ENCODE data around the gene HMGB2. TPM values are rescaled to one million over a fixed set of nuclear protein-coding genes. Genes with fewer than 3 reads are reported as not detected.

Gene HMGB2
- total RNA-seq, 1 donor from 2014 or later, result 18.3 TPM

GRCh38 chr4:173370477-173371291 lies 36.5 kb upstream of the HMGB2 start, which contains the start of gene SAP30:
Gene SAP30, plus strand, starts transcription at chr4:173370954. Its CDS starts 229 bp downstream, at chr4:173371183.
- Histone ChIP-seq H2AFZ (ENCODE audit: low read depth, low read length) (peak within 1 kb of the TSS; percentile 95), H3K9me3 (ENCODE audit: insufficient read depth, low read depth, low read length) (no peaks in the 10 kb centered on the region), H3K27ac (ENCODE audit: low read depth, low read length) (peak within 1 kb of the TSS; percentile 83), H3K4me3 (ENCODE audit: insufficient read depth, low read depth, low read length) (peak within 1 kb of the TSS; percentile 93), H3K4me1 (ENCODE audit: insufficient read depth, low read length) (peaks cover 4% of the 10 kb centered on the region), H4K20me1 (ENCODE audit: insufficient read depth, low read length) (no peaks in the 10 kb centered on the region), H3K4me2 (ENCODE audit: low read length) (peak within 1 kb of the TSS; percentile 94), H3K36me3 (ENCODE audit: insufficient read depth, low read length) (no peaks in the 10 kb centered on the region), H3K9ac (ENCODE audit: low read length) (peak within 1 kb of the TSS; percentile 91), H3K79me2 (ENCODE audit: insufficient read depth, low read length) (peaks cover 39% of the 10 kb centered on the region), H3K27me3 (ENCODE audit: insufficient read depth, low read length) (no peaks in the 10 kb centered on the region)
- H3K9me3 Mint-ChIP-seq (ENCODE audit: unreplicated experiment), result no peaks in the 10 kb centered on the region
- FAIRE-seq, result peak; percentile 37
- TF ChIP-seq CTCF (IDR thresholded peaks at IDR 0.05; ENCODE audit: insufficient read depth, low read depth, low read length), result no peak
- no peak for TF ChIP-seq EZH2 (IDR thresholded peaks at IDR 0.05; ENCODE audit: insufficient read depth, low read length)
- DNase-seq (ENCODE audit: low read depth), result peak; percentile 93
- H3K27ac Mint-ChIP-seq (ENCODE audit: unreplicated experiment), result peak within 1 kb of the TSS; percentile 98
- no peaks in the 10 kb centered on the region for H3K36me3 Mint-ChIP-seq (ENCODE audit: low read depth, unreplicated experiment)
- peaks cover 3% of the 10 kb centered on the region for H3K4me1 Mint-ChIP-seq (ENCODE audit: low read depth, unreplicated experiment)
- no peaks in the 10 kb centered on the region for H3K27me3 Mint-ChIP-seq (ENCODE audit: low read depth, unreplicated experiment)
- H3K4me3 Mint-ChIP-seq (ENCODE audit: unreplicated experiment), result peak within 1 kb of the TSS; percentile 99

DNA sequence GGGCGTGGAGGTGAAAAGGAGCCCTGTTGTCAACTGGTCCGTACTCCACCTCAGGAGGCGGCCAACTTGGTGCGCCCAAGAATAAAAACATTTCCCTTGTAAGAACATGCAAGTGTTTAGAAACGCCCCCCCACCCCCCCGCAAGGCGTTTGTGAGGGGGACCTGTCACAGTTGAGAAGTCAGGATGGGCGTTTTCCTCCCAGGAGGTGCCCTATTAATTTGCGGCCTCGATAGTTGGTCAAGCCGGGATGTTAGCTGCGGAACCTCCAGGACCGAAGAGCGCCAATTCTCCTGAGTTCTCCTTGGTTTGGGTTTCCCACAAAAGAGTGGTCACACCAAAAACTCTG lies 35.9 kb upstream of the HMGB2 start:
- H3K9me3 ChIP-seq (ENCODE audit: insufficient read depth, low read depth, low read length), result no peaks in the 10 kb centered on the region
- H3K27ac Mint-ChIP-seq (ENCODE audit: unreplicated experiment), result peak overlapping the region; percentile 98
- H4K20me1 ChIP-seq (ENCODE audit: insufficient read depth, low read length), result no peaks in the 10 kb centered on the region
- H3K79me2 ChIP-seq (ENCODE audit: insufficient read depth, low read length), result peaks cover 34% of the 10 kb centered on the region
- peak overlapping the region; percentile 99 for H3K4me3 Mint-ChIP-seq (ENCODE audit: unreplicated experiment)
- peak overlapping the region; percentile 75 for H2AFZ ChIP-seq (ENCODE audit: low read depth, low read length)
- no peaks in the 10 kb centered on the region for H3K36me3 ChIP-seq (ENCODE audit: insufficient read depth, low read length)
- H3K9ac ChIP-seq (ENCODE audit: low read length), result peak overlapping the region; percentile 91
- H3K4me1 ChIP-seq (ENCODE audit: insufficient read depth, low read length), result peaks cover 4% of the 10 kb centered on the region
- peak overlapping the region; percentile 93 for H3K4me3 ChIP-seq (ENCODE audit: insufficient read depth, low read depth, low read length)
- H3K27me3 ChIP-seq (ENCODE audit: insufficient read depth, low read length), result no peaks in the 10 kb centered on the region
- no peak for DNase-seq (ENCODE audit: low read depth)
- peak overlapping the region; percentile 83 for H3K27ac ChIP-seq (ENCODE audit: low read depth, low read length)
- no peaks in the 10 kb centered on the region for H3K36me3 Mint-ChIP-seq (ENCODE audit: low read depth, unreplicated experiment)
- H3K27me3 Mint-ChIP-seq (ENCODE audit: low read depth, unreplicated experiment), result no peaks in the 10 kb centered on the region
- no peak for TF ChIP-seq EZH2 (IDR thresholded peaks at IDR 0.05; ENCODE audit: insufficient read depth, low read length)
- no peaks in the 10 kb centered on the region for H3K9me3 Mint-ChIP-seq (ENCODE audit: unreplicated experiment)
- FAIRE-seq, result no peak
- peak overlapping the region; percentile 94 for H3K4me2 ChIP-seq (ENCODE audit: low read length)
- H3K4me1 Mint-ChIP-seq (ENCODE audit: low read depth, unreplicated experiment), result peaks cover 3% of the 10 kb centered on the region

DNA sequence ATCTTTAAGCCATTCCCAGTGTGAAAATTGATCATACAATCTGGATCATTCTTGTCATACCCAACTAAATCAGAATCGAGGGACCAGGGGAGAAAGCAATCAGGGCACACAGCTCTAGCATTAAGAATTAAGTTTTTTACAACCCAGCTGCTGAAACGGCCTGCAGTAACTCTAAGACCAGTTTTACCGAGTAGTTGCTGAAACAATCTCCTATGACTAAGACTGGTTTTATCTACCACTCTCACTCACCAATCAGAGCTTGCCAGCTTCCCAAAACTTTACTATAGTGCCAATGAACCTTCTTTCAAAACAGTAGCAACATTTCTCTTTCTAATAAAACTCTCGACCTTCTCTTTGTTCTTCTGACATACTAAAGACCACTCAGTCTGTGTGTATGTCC lies 33.8 kb upstream of the HMGB2 start:
- Histone ChIP-seq H4K20me1 (ENCODE audit: insufficient read depth, low read length) (no peaks in the 10 kb centered on the region), H3K36me3 (ENCODE audit: insufficient read depth, low read length) (no peaks in the 10 kb centered on the region), H3K79me2 (ENCODE audit: insufficient read depth, low read length) (peaks cover 17% of the 10 kb centered on the region), H3K4me2 (ENCODE audit: low read length) (no peak overlapping the region), H3K27me3 (ENCODE audit: insufficient read depth, low read length) (no peaks in the 10 kb centered on the region), H3K9me3 (ENCODE audit: insufficient read depth, low read depth, low read length) (no peaks in the 10 kb centered on the region), H3K9ac (ENCODE audit: low read length) (no peak overlapping the region), H3K27ac (ENCODE audit: low read depth, low read length) (no peak overlapping the region), H3K4me3 (ENCODE audit: insufficient read depth, low read depth, low read length) (no peak overlapping the region), H2AFZ (ENCODE audit: low read depth, low read length) (no peak overlapping the region), H3K4me1 (ENCODE audit: insufficient read depth, low read length) (peaks cover 4% of the 10 kb centered on the region)
- Mint-ChIP-seq H3K4me3 (ENCODE audit: unreplicated experiment) (peak overlapping the region; percentile 50), H3K27me3 (ENCODE audit: low read depth, unreplicated experiment) (no peaks in the 10 kb centered on the region), H3K36me3 (ENCODE audit: low read depth, unreplicated experiment) (no peaks in the 10 kb centered on the region), H3K4me1 (ENCODE audit: low read depth, unreplicated experiment) (peaks cover 3% of the 10 kb centered on the region), H3K27ac (ENCODE audit: unreplicated experiment) (no peak overlapping the region), H3K9me3 (ENCODE audit: unreplicated experiment) (no peaks in the 10 kb centered on the region)
- DNase-seq (ENCODE audit: low read depth), result peak; percentile 14
- FAIRE-seq, result no peak
- TF ChIP-seq EZH2 (IDR thresholded peaks at IDR 0.05; ENCODE audit: insufficient read depth, low read length), result no peak
- no peak for TF ChIP-seq CTCF (IDR thresholded peaks at IDR 0.05; ENCODE audit: insufficient read depth, low read depth, low read length)
